GM06990 (cell line): Measurements from ENCODE around the gene MAPK12.

Experiments used
- DNase-seq: peaks from one replicate; pipeline ENCODE4 v3.0.0-alpha.2; 2011; ENCODE audit not compliant: insufficient read length; ENCODE audit errors: extremely low read depth
- H3K27me3 ChIP-seq: replicated peaks from 2 replicates; pipeline ENCODE4 v1.6.0; 2011; ENCODE audit warnings: low read length; ENCODE audit not compliant: control insufficient read depth, insufficient read depth
- H3K36me3 ChIP-seq: 2 replicates; pipeline ENCODE4 v1.5.1; 2011; ENCODE audit warnings: low read length; ENCODE audit not compliant: control insufficient read depth, insufficient read depth
- H3K4me3 ChIP-seq: replicated peaks from 2 replicates; pipeline ENCODE4 v1.5.1; 2011; ENCODE audit warnings: low read depth, mild to moderate bottlenecking, control low read depth, low read length
- TF ChIP-seq, protein P1 (sequence below): IDR thresholded peaks from 2 replicates; pipeline ENCODE4 v1.5.1; 2011; ENCODE audit warnings: low read length, control low read depth, mild to moderate bottlenecking, inconsistent platforms; ENCODE audit not compliant: insufficient read depth, poor library complexity, severe bottlenecking

Gene MAPK12

GRCh38 chr22:50308597-50308935 is 47.1 kb upstream of the MAPK12 start:
- peak; percentile 39 for DNase-seq
- H3K36me3 ChIP-seq = peaks cover 2% of the 10 kb centered on the region
- H3K27me3 ChIP-seq = no peaks in the 10 kb centered on the region
- TF ChIP-seq, protein P1, sequence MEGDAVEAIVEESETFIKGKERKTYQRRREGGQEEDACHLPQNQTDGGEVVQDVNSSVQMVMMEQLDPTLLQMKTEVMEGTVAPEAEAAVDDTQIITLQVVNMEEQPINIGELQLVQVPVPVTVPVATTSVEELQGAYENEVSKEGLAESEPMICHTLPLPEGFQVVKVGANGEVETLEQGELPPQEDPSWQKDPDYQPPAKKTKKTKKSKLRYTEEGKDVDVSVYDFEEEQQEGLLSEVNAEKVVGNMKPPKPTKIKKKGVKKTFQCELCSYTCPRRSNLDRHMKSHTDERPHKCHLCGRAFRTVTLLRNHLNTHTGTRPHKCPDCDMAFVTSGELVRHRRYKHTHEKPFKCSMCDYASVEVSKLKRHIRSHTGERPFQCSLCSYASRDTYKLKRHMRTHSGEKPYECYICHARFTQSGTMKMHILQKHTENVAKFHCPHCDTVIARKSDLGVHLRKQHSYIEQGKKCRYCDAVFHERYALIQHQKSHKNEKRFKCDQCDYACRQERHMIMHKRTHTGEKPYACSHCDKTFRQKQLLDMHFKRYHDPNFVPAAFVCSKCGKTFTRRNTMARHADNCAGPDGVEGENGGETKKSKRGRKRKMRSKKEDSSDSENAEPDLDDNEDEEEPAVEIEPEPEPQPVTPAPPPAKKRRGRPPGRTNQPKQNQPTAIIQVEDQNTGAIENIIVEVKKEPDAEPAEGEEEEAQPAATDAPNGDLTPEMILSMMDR = no peak
- no peak overlapping the region for H3K4me3 ChIP-seq

GRCh38 chr22:50307890-50308596 is 46.6 kb upstream of the MAPK12 start:
- H3K4me3 ChIP-seq = no peak overlapping the region; the same call in 1 of the 2 replicates
- peaks cover 4% of the 10 kb centered on the region for H3K36me3 ChIP-seq
- no peaks in the 10 kb centered on the region for H3K27me3 ChIP-seq
- DNase-seq = peak; percentile 58
- TF ChIP-seq, protein P1 = no peak

- DNase-seq = peak; percentile 87
- Histone ChIP-seq H3K4me3 (peak within 1 kb of the TSS; percentile 97), H3K36me3 (peaks cover 2% of the 10 kb centered on the region), H3K27me3 (no peaks in the 10 kb centered on the region)
- TF ChIP-seq, protein P1 = no peak
These were observed 45.6 kb upstream of the MAPK12 start, which contains the start of gene PLXNB2 for GRCh38 chr22:50306753-50307749. Gene PLXNB2, minus strand, starts transcription at chr22:50307646. Its CDS starts 17,062 bp downstream, at chr22:50290584.

DNA sequence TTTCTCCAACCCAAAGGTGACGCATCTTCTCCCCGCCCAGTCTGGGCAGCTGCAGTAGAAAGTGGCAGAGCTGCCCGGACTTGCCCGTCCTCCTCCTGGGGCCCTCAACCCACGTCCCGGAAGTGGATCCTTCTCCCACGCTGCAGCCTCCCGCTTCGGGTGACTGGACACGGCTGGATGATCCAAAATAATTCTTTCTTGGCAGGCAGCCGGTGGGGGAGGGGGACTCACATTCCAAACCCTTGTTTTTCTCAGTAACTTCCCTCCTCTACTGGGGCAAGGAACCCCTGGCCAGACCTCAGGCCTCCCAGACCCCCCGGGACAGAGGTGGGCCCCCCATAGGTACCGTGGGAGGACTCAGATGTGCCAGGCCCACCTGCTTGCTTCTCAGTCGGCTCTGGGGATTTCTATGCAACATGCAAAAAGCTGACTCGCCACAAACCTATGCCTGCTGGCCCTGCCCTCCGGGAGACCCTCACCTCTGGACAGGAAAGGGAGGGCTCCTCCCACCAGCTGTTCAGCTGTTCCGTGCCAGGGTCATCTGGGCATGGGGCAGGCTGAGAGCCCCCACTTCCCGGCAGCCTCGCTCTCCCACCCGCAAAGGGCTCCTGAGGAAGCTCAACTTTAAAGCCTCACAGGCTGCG is 44.6 kb upstream of the MAPK12 start:
- no peaks in the 10 kb centered on the region for H3K27me3 ChIP-seq
- peaks cover 4% of the 10 kb centered on the region for H3K36me3 ChIP-seq
- peak; percentile 62 for DNase-seq
- peak overlapping the region; percentile 97 for H3K4me3 ChIP-seq
- TF ChIP-seq, protein P1 = no peak

DNA sequence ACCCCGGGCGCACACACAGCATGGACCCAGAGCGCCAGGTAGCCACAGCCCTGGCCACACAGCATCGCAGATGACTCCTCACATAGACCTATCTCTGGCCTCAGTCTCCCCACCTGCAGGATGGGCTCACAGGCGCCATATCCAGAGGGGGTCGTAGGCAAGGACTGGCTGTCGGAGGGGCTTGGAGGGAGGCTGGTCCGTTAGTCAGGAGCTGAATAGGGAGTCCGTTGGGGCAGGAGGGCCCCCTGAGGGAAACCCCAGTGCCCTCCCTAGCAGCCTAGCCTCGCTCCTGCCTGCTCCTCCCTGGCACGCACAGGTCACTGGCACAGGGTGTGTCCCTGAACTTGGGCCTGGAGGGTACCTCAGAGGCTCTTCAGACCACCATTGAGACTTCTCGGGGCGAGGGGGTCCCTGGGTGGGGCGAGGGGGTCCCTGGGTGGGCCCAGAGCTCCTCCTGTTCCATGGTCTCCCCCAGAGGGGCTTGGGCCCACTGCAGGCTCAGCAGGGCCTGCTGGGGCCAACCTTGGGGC is 44.0 kb upstream of the MAPK12 start:
- Histone ChIP-seq H3K4me3 (peak overlapping the region; percentile 97), H3K27me3 (no peaks in the 10 kb centered on the region), H3K36me3 (peaks cover 6% of the 10 kb centered on the region)
- TF ChIP-seq, protein P1 = no peak
- no peak for DNase-seq
